HFF-Myc (cell line): ENCODE data around the gene VIP.

Source experiments
- DNase-seq: peaks from one replicate; pipeline ENCODE4 v3.0.0-alpha.2; 2011; ENCODE audit warnings: low read depth; ENCODE audit errors: extremely low read depth
- H3K4me3 ChIP-seq: replicated peaks from 2 replicates; pipeline ENCODE4 v1.5.1; 2011; ENCODE audit warnings: low read depth, mild to moderate bottlenecking, control low read depth, low read length
- CTCF ChIP-seq: IDR thresholded peaks from 2 replicates; pipeline ENCODE4 v1.5.1; 2012; ENCODE audit warnings: mild to moderate bottlenecking, low read depth, low read length, control low read depth; ENCODE audit errors: missing control alignments

The VIP gene

GRCh38 chr6:152721956-152722355 is 28.6 kb upstream of the VIP start:
- TF ChIP-seq CTCF: no peak
- no peak for DNase-seq
- H3K4me3 ChIP-seq: no peak overlapping the region

GRCh38 chr6:152723398-152723797 is 27.2 kb upstream of the VIP start:
- no peak for DNase-seq
- no peak for TF ChIP-seq CTCF

GRCh38 chr6:152726313-152726712 is 24.3 kb upstream of the VIP start:
- H3K4me3 ChIP-seq: no peak overlapping the region
- TF ChIP-seq CTCF: no peak
- no peak for DNase-seq

More at GRCh38 chr6:152723398-152723797, 27.2 kb upstream of the VIP start:
- no peak overlapping the region for H3K4me3 ChIP-seq

GRCh38 chr6:152727507-152727906 is 23.1 kb upstream of the VIP start:
- H3K4me3 ChIP-seq: no peak overlapping the region
- no peak for TF ChIP-seq CTCF
- DNase-seq: no peak

- no peak for TF ChIP-seq CTCF
- no peak for DNase-seq
- H3K4me3 ChIP-seq: no peak overlapping the region
Measured at GRCh38 chr6:152734630-152735029, 16.0 kb upstream of the VIP start.

- no peak for DNase-seq
- H3K4me3 ChIP-seq: no peak overlapping the region
- no peak for TF ChIP-seq CTCF
Measured at GRCh38 chr6:152736687-152737273, 13.8 kb upstream of the VIP start.
